ENCODE data around the gene CNRIP1.
A peak's percentile ranks its signal among the peaks of the same experiment; 100 is the strongest.

The CNRIP1 gene

DNA sequence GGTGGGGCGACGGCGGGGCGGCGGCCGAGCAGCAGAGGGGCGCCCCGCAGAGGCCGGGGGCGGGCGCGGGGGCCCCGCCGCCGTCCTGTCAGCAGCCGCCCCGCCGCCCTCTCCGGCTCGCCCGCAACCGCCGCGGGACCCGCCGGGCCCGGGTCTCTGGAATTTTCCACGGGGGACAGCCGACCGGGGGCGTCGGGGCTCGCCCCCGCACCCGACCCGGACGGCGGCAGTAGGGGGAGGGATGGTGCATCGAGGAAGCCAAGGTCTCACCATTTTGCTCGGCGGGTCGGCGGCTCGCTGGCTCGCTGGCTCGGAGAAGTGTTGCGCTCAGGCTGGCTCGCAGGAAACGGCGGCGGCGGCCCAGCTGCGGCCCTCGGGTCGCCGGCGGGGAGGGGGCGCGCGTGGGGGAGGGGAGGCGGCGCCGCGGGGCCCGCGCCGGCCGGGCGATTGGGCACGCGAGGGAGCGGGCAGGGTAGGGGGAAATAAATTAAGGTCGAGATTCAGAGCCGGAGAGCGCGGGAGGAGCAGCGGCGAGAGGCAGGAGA is 67.8 kb downstream of the CNRIP1 start:
- peak in 2 of 4 experiments; percentile 8 to 21 for DNase-seq (ENCODE audit: low read depth in 4 of 4, low spot score in 1 of 4)

DNA sequence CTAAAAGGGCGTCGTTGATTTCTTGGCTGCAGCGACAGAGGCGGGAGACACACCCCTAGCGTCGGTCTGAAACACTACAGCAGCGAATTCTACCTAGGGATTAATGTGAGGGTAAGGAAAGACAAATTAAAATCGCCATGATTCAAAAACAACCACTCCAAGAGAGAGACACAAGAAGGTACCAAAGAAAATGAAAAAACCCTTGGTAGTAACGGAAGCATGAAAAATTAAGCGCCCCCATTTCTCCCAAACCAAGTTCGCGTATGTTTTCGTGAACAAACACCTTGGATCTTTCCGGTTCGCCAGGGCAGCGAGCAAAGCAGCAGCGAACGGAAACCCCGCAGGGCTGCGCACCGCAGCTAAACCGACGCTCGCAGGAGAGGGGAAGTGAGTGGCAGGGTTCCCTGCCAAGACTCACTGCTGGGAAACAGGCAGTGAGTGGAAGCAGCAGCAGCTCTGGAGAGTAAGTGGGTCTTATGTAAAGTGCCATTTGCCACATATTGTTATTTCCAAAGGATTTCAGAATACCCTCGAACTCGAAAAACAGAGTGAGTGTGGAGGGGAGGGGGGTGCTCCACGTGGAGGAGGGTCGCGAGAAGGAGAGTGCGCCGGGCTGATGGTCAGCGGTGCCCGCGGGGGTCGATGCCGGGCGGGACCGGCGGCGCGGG is 68.4 kb downstream of the CNRIP1 start:
- DNase-seq (ENCODE audit: low read depth in 4 of 4, low spot score in 1 of 4) = peak; percentile 40 to 54 (median 44)

DNA sequence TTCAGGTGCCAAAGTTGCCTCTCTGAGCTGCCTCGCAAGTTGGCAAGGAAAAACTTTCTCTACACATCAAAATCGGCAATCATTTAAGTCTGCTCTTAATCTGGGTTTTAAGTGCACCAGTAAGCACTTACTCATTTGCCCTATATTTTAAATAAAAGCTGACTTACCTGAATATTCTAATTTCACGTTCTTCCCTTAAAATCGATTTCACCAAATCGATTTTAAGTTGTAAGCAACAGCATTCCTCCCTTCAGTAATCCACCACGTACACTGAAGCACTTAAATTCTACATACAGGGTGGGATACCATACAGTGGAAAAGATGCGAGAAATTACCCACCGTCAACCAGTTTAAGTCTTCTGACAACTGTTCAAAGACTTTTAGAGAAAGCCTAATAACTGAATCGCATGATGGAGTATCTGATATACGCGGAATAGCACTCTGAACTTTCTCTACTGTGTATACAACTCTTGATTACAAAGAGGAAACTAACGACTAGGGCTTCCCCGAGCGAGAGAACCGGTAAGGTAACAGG is 69.0 kb downstream of the CNRIP1 start:
- no peak for DNase-seq (ENCODE audit: low read depth in 4 of 4, low spot score in 1 of 4)

- DNase-seq (ENCODE audit: low read depth in 4 of 4, low spot score in 1 of 4) = no peak
Measured at GRCh38 chr2:68250196-68250595, 69.6 kb downstream of the CNRIP1 start.

- DNase-seq (ENCODE audit: low read depth in 4 of 4, low spot score in 1 of 4) = no peak
Measured at GRCh38 chr2:68248806-68249205, 70.9 kb downstream of the CNRIP1 start.

GRCh38 chr2:68248361-68248760 is 71.4 kb downstream of the CNRIP1 start:
- no peak for DNase-seq (ENCODE audit: low read depth in 4 of 4, low spot score in 1 of 4)

DNA sequence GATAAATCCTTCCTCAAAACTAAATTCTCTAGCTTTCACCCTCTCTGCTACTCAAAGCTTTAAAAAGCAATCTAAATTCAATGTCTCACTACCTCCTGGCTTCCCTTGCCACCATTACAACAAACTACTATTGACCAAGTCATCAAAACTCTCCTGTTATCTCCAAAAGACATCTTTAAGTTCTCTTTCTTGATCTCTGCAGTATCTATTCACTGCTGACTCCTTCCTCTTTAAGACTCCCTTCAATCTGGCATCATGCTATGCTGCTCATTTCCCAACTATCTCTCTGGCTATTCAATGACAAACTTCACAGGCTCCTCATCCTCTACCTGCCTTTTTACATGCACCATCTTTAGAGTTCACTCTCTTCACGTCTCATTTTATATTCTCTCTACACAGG is 73.4 kb downstream of the CNRIP1 start:
- no peak for DNase-seq (ENCODE audit: low read depth in 4 of 4, low spot score in 1 of 4)

- no peak for DNase-seq (ENCODE audit: low read depth in 4 of 4, low spot score in 1 of 4)
Measured at GRCh38 chr2:68245672-68246071, 74.1 kb downstream of the CNRIP1 start.

DNA sequence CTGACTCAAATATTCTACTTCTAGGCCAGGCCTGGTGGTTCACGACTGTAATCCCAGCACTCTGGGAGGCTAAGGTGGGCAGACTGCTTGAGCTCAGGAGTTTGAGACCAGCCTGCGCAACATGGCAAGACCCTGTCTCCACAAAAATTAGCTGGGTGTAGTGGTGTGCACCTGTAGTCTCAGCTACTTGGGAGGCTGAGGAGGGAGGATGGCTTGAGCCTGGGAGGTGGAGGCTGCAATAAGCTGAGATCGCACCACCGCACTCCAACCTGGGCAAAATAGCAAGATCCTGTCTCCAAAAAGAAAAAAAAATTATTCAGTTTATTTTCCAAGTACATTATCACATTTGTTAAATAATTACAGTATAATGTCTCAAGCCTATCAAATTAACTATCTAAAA is 74.7 kb downstream of the CNRIP1 start:
- no peak for DNase-seq (ENCODE audit: low read depth in 4 of 4, low spot score in 1 of 4)

DNA sequence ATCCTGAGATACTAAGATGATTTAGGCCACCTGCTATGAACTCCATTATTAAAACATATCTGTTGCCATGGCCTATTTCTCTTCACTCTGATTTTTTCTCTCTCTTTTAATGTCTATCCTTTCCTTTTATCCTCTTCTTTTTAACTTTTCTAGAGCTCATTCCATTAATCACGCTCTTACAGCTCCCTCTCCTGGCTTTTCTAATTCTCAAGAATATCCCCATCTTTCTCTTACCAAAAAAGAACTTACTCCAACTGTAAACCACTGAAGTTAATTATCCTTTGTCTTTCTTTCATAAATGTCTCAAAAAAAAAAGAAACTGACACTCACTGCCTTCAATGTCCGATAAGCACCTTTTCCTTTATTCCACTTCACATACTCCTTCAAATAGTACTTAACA is 75.3 kb downstream of the CNRIP1 start:
- no peak for DNase-seq (ENCODE audit: low read depth in 4 of 4, low spot score in 1 of 4)
